ENCODE results near the gene CDKN2C. TPM values are rescaled to one million over a fixed set of nuclear protein-coding genes. Genes with fewer than 3 reads are reported as not detected.
A peak's percentile ranks its signal among the peaks of the same experiment; 100 is the strongest.

CDKN2C gene
- total RNA-seq, 1 donor, result 19.0 TPM

DNA sequence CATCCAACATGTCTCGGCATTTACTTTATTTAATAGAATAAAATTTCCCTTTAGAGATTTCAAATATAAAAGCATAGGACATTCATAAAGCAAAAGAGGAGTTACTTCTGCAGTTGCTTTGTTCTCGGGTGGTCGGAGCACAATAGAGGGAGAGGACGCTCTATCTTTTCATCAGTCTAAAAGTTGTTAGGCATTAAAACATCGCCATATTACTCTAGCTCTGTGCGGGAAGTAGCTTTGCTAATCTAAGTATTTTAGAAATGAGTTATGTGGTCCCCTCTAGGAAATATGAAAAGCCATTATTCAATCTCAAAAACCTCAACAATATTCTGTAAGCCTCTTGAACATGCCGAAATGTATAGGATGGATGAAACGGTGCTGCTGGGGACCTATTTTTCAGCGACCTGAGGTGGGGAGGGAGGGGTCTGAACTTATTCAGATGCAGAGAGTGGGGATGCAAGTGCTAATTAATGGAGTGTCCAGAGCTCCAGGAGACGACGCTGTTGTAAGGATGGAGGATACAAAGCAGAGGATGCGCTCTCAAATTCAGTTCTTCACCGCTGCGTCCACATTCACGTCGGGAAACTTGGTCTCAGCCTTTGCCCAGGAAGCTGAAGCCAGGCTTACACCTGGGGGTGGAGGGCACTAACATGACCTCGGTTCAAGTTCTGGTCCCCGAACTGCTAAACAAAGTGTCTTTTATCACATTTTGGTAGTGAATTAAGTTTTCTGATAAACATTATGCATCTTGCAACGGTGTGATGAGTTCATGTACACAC is 6.3 kb downstream of the CDKN2C start:
- no peak for TF ChIP-seq CTCF (IDR thresholded peaks at IDR 0.05; ENCODE audit: insufficient read depth, low read depth, low read length)
- no peak for DNase-seq (ENCODE audit: low read depth)
- H3K4me3 ChIP-seq (ENCODE audit: low read depth, low read length), result peak overlapping the region; percentile 75

DNA sequence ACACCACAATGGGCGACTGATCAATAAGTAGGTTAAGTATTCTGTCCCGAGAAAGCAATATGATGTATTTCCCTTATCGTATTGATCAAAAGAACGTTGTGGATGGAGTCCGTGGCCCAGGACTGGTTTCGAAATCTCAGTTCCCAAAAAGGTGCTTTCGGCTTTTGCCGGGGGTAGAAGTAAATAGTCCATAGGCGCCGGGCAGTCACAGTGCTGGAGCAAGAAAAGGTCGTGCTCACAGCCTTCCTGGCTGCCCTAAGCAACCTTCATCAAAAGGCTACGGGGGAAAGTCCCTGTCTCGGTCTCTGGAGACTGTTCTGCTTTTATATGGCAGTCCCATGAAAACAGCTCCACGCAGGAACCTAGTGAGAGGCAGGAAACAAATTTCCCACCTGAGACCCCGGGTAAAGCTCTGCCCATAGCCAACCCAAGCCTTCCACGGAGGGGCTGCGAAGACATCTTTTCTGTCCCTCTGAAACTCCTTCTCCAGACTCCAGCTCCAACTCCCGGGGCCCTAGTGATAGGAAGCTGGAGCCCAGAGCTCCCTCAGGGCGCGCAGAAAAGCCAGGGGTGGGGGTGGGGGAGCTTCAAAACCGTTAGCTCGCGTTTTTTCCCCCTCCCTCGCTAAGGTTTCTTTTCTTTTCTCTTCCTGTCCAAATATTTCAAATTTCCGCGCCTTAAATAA is 7.0 kb downstream of the CDKN2C start:
- no peak for TF ChIP-seq CTCF (IDR thresholded peaks at IDR 0.05; ENCODE audit: insufficient read depth, low read depth, low read length)
- peak; percentile 37 for DNase-seq (ENCODE audit: low read depth)
- peak overlapping the region; percentile 75 for H3K4me3 ChIP-seq (ENCODE audit: low read depth, low read length)

DNA sequence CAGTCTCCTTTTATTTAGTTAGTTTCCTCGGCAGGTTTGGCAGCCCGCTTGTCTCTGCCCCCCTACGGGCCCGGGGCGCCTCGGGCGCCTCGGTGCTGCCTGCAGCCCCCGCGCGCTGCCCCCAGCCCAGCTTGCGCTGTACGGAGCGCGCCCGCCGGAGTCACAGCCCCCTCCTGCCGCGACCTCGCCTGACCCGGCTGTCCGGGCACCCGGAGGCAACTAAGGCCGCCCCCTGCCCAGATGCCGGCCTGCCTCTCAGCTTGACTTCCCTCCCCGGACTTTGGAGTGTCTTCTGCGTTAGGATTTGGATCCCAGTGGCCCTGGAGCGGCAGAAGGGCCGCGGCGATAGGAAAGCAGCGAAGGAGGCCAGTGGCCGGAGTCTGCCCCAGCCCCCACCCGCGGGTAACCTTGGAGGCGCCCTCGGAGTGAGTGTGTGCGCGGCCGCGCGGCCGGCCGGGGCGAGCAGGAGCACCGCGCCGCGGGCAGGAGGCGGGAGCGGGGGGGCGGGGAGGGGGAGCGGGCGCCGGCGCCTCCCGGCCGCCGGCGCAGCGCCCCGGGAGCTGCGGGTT is 7.6 kb downstream of the CDKN2C start:
- peak; percentile 38 for DNase-seq (ENCODE audit: low read depth)
- peak overlapping the region; percentile 75 for H3K4me3 ChIP-seq (ENCODE audit: low read depth, low read length)
- TF ChIP-seq CTCF (IDR thresholded peaks at IDR 0.05; ENCODE audit: insufficient read depth, low read depth, low read length), result no peak

GRCh38 chr1:50978144-50978851 is 8.3 kb downstream of the CDKN2C start:
- no peak for TF ChIP-seq CTCF (IDR thresholded peaks at IDR 0.05; ENCODE audit: insufficient read depth, low read depth, low read length)
- peak overlapping the region; percentile 75 for H3K4me3 ChIP-seq (ENCODE audit: low read depth, low read length)
- DNase-seq (ENCODE audit: low read depth), result peak; percentile 47

- peak; percentile 29 for DNase-seq (ENCODE audit: low read depth)
- H3K4me3 ChIP-seq (ENCODE audit: low read depth, low read length), result peak overlapping the region; percentile 75
- TF ChIP-seq CTCF (IDR thresholded peaks at IDR 0.05; ENCODE audit: insufficient read depth, low read depth, low read length), result no peak
Measured at GRCh38 chr1:50978852-50979781, 9.1 kb downstream of the CDKN2C start.

GRCh38 chr1:50979937-50980336 is 9.9 kb downstream of the CDKN2C start:
- no peak for TF ChIP-seq CTCF (IDR thresholded peaks at IDR 0.05; ENCODE audit: insufficient read depth, low read depth, low read length)
- DNase-seq (ENCODE audit: low read depth), result no peak
- H3K4me3 ChIP-seq (ENCODE audit: low read depth, low read length), result no peak overlapping the region
